ENCODE results near the gene ZNF622.
"Not testable (repeated sequence)": the region's sequence is repeated elsewhere in the genome, so short reads cannot be mapped to it uniquely, and the experiment has no call there.

Gene ZNF622

DNA sequence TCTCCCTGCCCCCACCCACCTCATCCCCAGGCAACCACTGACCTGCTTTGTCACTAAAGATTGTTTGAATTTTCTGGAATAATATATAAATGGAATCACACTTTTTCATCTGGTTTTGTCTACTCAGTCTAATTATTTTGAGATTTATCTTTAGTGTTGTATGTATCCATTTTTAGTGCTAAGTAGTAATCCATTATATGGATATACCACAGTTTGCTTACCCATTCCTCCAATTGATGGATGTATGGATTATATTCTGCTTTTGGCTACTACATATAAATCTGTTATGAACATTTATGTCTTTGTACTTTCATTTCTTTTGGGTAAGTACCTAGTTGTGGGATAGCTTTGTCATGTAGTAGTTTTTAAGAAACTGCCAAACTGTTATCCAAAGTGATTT, 14.5 kb upstream of the ZNF622 start:
- no peak for DNase-seq

- DNase-seq: no peak
Measured at GRCh38 chr5:16477541-16477940, 11.9 kb upstream of the ZNF622 start.

DNA sequence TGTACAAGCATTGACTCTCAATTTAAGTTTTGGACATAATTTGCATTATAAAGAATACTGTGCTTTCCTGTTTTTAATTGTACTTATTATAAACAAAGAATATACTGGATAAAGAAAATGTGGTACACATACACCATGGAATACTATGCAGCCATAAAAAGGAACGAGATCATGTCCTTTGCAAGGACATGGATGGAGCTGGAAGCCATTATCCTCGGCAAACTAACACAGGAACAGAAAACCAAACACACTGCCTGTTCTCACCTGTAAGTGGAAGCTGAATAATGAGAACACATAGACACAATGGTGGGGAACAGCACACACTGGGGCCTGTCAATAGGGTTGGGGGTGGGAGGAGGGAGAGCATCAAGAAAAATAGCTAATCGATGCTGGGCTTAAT, 10.8 kb upstream of the ZNF622 start:
- DNase-seq: not testable (repeated sequence)

- DNase-seq: no peak
Measured at GRCh38 chr5:16471387-16471786, 5.8 kb upstream of the ZNF622 start.

- no peak for DNase-seq
Measured at GRCh38 chr5:16467363-16468219, 2.0 kb upstream of the ZNF622 start.

DNA sequence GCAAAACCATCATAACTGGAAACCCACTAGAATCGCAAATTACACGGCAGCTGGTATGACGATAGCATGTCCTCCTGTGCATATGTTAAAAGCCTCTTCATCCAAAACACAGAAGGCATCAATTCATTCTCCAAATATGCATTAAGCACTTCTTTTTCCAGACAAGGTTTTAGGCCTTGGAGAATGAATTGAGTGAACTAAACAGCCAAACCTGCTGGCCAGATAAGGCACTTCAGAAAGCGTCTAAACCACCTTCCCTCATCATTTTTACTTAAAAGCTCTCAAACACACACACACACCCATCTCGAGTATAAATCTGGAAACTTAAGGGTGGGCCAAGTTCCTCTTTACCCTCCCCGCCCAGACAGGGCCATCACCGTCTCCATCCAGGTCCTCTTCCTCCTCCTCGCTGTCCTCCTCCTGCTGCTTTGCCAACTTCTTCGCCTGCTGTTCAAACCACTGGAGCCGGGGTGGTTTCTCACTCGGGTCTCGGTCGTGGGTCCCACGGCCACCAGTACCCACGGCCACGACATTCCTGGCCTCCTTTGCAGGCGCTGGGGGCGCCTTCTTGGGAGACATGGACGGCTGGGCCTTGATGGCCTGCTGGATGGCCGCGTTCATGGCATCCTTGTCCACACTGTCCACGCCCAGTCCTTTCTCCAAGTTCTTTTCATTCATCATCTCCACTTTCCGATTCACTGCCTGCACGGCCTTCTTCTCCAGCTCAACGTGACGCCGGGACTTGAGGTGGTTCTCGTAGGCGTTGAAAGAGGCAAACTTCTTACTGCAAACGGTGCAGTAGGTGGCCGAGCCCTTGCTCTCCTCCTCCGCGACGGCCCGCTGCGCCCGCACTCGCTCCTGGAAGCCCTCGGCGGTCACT, 696 bp downstream of the ZNF622 start:
- peak; percentile 4 for DNase-seq

- no peak for DNase-seq
Measured at GRCh38 chr5:16464231-16464630, 1.4 kb downstream of the ZNF622 start.

DNA sequence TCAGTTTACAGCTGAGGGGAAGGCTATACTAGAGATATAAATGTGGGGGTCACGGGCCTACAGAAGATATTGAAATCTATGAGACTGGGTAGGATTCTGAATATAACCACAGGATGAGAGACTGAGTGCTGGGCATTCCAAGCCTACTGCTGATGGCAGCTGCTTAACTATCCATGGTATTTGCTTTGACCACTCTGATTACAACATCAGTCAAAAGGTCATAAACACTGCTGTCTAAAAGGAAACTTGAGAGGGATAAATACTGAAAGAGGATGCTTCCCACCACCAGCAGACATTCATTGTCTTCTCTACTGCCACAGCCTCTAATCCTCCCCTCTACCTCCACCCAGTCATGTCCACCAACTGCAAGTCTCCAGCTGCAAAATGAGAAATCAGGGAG, 3.8 kb downstream of the ZNF622 start:
- peak; percentile 83 for DNase-seq

GRCh38 chr5:16461026-16461425, 4.6 kb downstream of the ZNF622 start:
- DNase-seq: no peak

- no peak for DNase-seq
Measured at GRCh38 chr5:16459451-16459850, 6.1 kb downstream of the ZNF622 start.

DNA sequence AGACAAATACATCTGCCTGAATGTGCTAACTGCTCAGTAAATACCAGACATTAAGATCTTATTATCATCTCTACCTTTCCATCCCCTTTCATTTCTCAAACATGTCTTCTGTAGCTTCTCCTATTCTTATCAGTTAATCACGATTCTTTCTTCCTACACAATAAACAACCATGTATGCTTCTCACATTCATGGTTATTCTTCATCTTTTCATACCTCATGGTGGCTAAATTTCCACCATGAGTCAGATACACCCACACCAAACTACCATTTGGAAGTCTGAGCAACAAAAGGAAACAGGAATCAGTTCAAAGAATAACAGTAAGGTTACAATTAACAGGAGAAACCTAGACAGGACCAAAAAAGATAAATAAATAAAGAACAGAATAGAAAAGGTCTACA, 7.7 kb downstream of the ZNF622 start:
- DNase-seq: no peak

- no peak for DNase-seq
Measured at GRCh38 chr5:16457451-16457850, 8.1 kb downstream of the ZNF622 start.

DNA sequence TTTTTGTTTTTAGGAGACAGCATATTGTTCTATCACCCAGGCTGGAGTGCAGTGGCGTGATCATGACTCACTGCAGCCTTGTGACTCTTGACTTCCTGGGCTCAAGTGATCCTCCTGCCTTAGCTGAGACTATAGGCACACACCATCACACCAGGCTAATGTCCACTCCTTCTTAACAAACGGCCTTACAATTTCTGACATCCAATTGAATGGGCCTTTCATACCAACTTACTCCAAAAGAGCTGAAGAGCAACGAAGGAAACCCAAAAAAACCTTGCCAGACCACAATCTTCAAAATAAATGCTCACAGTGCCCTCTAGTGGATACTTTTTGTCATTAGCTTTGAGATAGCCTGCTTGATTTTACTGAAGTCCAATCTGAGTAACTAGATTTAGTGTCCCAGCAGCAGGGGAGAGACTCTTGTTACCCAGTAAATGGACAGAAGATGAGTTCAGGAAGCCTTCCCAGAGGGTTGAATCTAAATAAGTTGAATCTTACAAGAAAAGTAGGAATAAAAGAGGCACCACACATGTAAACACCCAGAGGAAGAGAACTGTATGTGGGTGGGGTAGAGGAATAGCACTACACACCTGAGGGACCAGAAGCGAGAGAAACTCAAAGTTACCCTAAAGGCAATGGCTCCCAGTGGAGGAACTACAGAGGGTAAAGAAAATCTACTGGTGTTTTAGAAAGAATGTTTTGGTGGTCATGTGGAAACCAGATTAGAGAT, 9.3 kb downstream of the ZNF622 start:
- DNase-seq: peak; percentile 70

DNA sequence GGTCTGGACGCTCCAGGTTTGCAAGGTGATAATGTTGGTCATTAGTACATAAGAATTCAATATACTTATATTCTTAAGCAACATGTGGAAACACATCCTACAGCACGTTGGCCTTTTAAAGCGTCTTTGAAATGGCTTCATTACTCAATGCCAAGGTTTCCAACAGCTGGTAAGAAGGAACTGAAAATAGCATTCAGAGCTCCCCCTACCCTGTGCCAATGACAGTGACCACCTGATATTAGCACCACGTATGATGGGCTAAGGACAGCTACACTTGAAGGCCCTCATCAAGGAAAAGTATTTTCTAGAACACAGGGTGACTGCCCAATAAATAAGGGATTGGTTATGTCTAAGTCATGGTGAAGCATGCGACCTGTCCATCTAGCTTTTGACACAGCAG, 9.9 kb downstream of the ZNF622 start:
- peak; percentile 77 for DNase-seq

GRCh38 chr5:16454686-16455085, 10.9 kb downstream of the ZNF622 start:
- no peak for DNase-seq

GRCh38 chr5:16453609-16454008, 12.0 kb downstream of the ZNF622 start:
- DNase-seq: no peak

GRCh38 chr5:16450163-16450562, 15.4 kb downstream of the ZNF622 start:
- no peak for DNase-seq

GRCh38 chr5:16446993-16447392, 18.6 kb downstream of the ZNF622 start:
- DNase-seq: no peak

DNA sequence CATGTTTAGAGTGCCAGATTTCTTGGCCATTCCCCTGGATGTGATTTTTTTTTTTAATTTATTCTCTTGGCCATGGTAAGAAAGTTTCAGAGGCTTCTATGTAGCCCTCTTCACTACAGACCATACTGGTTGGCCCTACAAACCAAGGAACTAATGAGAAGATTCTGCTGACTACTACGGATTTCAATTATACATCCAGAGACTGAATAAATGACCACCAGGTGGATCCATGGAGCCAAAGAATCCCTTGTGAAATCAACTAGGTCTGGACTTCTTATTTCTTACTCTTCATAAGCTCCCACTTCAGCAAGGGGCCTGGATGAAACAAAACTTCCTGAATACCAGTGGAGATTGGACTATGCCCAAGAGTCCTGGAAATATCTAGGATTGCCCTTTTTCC, 27.6 kb downstream of the ZNF622 start:
- DNase-seq: no peak

DNA sequence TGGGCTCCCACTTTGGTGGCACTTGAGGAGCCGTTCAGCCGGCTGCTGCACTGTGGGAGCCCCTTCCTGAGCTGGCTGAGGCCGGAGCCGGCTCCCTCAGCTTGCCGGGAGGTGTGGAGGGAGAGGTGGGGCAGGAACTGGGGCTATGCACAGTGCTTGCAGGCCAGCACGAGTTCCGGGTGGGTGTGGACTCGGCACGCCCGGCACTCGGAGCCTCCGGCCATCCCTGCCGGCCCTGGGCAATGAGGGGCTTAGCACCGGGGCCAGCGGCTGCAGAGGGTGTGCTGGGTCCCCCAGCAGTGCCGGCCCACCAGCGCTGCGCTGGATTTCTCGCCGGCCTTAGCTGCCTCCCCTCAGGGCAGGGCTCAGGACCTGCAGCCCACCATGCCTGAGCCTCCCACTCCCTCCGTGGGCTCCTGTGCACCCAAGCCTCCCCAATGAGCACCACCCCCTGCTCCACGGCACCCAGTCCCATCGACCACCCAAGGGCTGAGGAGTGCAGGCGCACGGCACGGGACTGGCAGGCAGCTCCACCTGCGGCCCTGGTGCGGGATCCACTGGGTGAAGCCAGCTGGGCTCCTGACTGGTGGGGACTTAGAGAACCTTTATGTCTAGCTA, 29.4 kb downstream of the ZNF622 start:
- DNase-seq: not testable (repeated sequence)

- no peak for DNase-seq
Measured at GRCh38 chr5:16431490-16431889, 34.1 kb downstream of the ZNF622 start.

GRCh38 chr5:16430349-16431089, 35.1 kb downstream of the ZNF622 start:
- DNase-seq: no peak
